Pancreas (tissue), 10 donors: ENCODE measurements around the gene AASDH. TPM values are rescaled to one million over a fixed set of nuclear protein-coding genes. Genes with fewer than 3 reads are reported as not detected.
A peak's percentile ranks its signal among the peaks of the same experiment; 100 is the strongest.

ENCODE experiments used
- ATAC-seq, 4 donors: fragments of 200-7000 bp; cut with Tn5 transposase; one replicate each; pipeline versions ENCODE4 v1.8.0 to v1.9.1; 2020; ENCODE audit warnings: mild to moderate bottlenecking in 4 of 4, moderate library complexity in 4 of 4
- DNase-seq, 6 donors: peaks; one replicate each; pipeline ENCODE4 v3.0.0-alpha.2; 2020
- FAIRE-seq: peaks from 2 replicates; lab custom pipeline; 2012; peaks lifted over from hg19 to GRCh38; lab: Jason Lieb, UNC
- H3K27ac ChIP-seq, 4 donors: fragments of 200-600 bp; sonication (generic); 1 replicate in 3 of 4; 2 replicates in 1 of 4; pipeline versions ENCODE4 v1.5.0 to v1.8.0; 2020
- H3K27me3 ChIP-seq, 4 donors: fragments of 200-600 bp; one replicate each; pipeline ENCODE4 v1.8.0; 2021
- H3K36me3 ChIP-seq, 3 donors: fragments of 200-600 bp; sonication (generic) in 1 of 3; one replicate each; pipeline versions ENCODE4 v1.5.0 to v1.8.0; 2020 to 2021
- H3K4me1 ChIP-seq, 3 donors: fragments of 200-600 bp; one replicate each; pipeline ENCODE4 v1.8.0; 2021
- H3K4me3 ChIP-seq, 4 donors: fragments of 200-600 bp; sonication (generic) in 2 of 4; one replicate each; pipeline versions ENCODE4 v1.5.0 to v1.8.0; 2020 to 2021
- H3K9me3 ChIP-seq, 4 donors: fragments of 200-600 bp; one replicate each; pipeline ENCODE4 v1.8.0; 2021
- WGBS, 2 donors: extraction: QIAGEN DNeasy Blood & Tissue Kit; methylation state at CpG; one replicate each; pipeline ENCODE4 v1.1.7; 2013; 5-methylcytosine and 5-hydroxymethylcytosine counted together
- intact Hi-C, 3 donors: fragments of 100-400 bp; cut with DNase I; formaldehyde crosslinking; loops; one replicate each; pipeline versions ENCODE4 v1.11.1 to v1.14.2; 2022
- polyA plus RNA-seq, 2 donors: library from polyadenylated mRNA; stranded (reverse); fragments of 200-250 nt; gene quantifications; one replicate each; pipeline ENCODE4 v1.2.3, GENCODE V29; 2013
- total RNA-seq, 6 donors: library from RNA; stranded (reverse); fragmentation: NEBNext Ultra II Directional in 4 of 6; extraction: Animal tissue kit (Norgen Biotek cat#: 25700) in 4 of 6; gene quantifications; one replicate each; pipeline versions ENCODE4 v1.2.1 to v1.2.4, GENCODE V29; 2021 to 2023
- TF ChIP-seq, protein P1 (sequence below), 4 donors: fragments of 200-600 bp; sonication (generic) in 3 of 4; IDR thresholded peaks; one replicate each; pipeline versions ENCODE4 v1.5.0 to v1.8.0; 2021; ENCODE audit warnings: antibody characterized with exemption in 4 of 4
- donor health status: healthy with polysubstance abuse.
- donor health status: DM: no; HTN: no; CAD: no; lungs with moderate emphysema.
- donor health status: DM: no; HTN: no; CAD: no.
- donor health status: control.
- donor health status: control.
- donor health status: Bipolar disorder and iron deficiency.
- donor health status: DM: yes; HTN: yes; CAD: no.
- donor health status: DM: no; HTN: no; CAD: no.
- donor health status: DM: no; HTN: no; CAD: no.
- donor health status: DM: yes; HTN: yes; CAD: no.

The AASDH gene, protein sequence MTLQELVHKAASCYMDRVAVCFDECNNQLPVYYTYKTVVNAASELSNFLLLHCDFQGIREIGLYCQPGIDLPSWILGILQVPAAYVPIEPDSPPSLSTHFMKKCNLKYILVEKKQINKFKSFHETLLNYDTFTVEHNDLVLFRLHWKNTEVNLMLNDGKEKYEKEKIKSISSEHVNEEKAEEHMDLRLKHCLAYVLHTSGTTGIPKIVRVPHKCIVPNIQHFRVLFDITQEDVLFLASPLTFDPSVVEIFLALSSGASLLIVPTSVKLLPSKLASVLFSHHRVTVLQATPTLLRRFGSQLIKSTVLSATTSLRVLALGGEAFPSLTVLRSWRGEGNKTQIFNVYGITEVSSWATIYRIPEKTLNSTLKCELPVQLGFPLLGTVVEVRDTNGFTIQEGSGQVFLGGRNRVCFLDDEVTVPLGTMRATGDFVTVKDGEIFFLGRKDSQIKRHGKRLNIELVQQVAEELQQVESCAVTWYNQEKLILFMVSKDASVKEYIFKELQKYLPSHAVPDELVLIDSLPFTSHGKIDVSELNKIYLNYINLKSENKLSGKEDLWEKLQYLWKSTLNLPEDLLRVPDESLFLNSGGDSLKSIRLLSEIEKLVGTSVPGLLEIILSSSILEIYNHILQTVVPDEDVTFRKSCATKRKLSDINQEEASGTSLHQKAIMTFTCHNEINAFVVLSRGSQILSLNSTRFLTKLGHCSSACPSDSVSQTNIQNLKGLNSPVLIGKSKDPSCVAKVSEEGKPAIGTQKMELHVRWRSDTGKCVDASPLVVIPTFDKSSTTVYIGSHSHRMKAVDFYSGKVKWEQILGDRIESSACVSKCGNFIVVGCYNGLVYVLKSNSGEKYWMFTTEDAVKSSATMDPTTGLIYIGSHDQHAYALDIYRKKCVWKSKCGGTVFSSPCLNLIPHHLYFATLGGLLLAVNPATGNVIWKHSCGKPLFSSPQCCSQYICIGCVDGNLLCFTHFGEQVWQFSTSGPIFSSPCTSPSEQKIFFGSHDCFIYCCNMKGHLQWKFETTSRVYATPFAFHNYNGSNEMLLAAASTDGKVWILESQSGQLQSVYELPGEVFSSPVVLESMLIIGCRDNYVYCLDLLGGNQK
- total RNA-seq (1 to 10 TPM; 2.2 to 7.3 (median 4.7) TPM), polyA plus RNA-seq (1 to 10 TPM; 1.9 to 5.2 TPM)

DNA sequence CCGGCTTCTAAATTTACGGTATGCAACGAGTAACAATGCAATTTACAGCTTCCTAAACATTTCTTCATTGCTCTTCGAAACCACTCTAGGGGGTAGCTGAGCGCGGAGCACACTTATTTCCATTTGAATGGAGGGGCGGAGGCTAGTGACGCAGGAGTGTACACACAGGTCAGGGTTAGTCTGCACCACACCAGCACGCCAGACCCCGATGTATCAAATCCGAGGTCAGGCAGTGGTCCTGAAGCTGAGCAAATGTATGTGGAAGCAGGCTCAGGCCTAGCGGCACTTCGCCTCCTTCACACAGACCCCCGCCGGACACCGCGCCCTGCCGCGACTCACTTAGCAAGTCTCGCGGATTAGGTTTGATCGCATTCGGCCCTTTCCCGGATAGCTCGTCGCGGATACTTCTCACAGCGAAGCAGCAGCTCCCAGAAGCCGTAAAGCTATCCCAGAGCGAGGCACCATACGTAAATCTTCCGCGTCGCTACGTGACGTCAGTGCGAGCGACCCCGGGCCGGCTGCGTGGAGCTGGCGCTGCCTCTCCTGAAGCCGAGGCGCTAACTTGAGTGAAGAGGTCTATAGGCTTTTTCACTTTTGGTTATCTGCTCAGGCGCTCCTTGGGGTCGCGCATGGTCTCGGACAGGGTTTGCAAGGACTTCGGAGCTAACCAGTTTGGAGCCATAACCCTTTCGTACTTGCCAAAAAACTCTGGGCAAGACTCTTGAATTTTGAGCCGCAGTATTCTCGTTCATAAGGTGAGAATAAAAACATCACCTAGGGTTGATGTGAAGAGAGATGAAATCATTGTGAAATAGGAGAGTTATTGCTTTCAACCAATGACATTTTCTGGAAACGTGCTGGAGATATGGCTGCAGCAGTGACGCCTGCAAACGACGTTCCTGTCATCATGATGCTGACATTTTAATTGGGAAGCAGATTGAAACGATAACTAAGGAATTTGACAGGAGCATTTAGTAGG lies at the start of gene AASDH:
Gene AASDH, minus strand, starts transcription at position 469 of the 979 bp plus-strand sequence. CDS start 3,192 bp downstream, outside the sequence.
- peak; percentile 96 to 98 (median 98) for ATAC-seq
- intact Hi-C loops = no loop called here

DNA sequence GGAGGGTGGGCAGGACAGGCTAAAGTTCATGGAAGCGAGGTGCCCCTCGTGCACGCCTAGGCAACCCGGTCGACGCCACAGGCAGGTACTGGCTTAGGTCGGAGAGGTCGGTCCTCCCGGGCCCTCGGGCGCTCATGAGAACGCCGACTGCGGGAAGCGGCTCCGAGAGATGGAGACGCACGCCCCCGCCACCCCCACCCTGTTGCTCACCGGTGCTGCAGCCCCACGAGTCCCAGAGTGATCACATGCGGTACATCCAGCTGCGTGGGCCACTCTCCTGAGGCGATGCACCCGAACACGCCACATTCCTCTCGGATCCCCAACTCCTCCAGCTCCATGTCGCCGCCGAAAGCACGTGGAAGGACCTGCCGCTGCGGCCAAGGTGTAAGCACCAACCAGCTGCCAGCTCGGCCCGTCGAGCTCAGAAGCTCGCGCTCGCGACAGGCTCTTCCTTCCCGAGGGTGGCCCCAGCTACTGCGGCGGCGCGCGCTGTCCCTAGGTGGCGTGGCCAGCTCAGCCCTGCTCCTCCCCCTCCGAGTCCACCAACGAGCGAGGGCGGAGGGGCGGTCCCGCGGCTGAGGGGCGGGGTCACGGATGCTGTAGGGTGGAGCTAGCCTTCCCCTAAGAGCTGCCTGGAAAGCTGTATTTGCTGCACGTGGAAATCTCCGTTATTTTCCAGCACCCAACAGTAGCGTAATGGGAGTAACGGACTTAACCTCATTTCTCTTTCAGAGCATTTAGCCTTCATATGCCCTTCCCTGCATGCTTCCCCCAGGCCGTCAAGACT lies 48.0 kb upstream of the AASDH start, which contains the start of gene PPAT:
Gene PPAT, minus strand, starts transcription at position 476 of the 787 bp plus-strand sequence. Its CDS starts 138 bp downstream, at position 338.
- intact Hi-C loops = no loop called here
- peak within 1 kb of the TSS; percentile 53 to 87 (median 76) for H3K4me3 ChIP-seq
- DNase-seq = peak; percentile 97 to 99 (median 98)
- peaks cover 8 to 14% (median 9%) of the 10 kb centered on the region in 3 donors for H3K4me1 ChIP-seq
- FAIRE-seq = peak; percentile 83
- H3K36me3 ChIP-seq = no peaks in the 10 kb centered on the region
- peak within 1 kb of the TSS; percentile 84 to 90 (median 86) for H3K27ac ChIP-seq
- H3K27me3 ChIP-seq = no peaks in the 10 kb centered on the region
- TF ChIP-seq, protein P1, sequence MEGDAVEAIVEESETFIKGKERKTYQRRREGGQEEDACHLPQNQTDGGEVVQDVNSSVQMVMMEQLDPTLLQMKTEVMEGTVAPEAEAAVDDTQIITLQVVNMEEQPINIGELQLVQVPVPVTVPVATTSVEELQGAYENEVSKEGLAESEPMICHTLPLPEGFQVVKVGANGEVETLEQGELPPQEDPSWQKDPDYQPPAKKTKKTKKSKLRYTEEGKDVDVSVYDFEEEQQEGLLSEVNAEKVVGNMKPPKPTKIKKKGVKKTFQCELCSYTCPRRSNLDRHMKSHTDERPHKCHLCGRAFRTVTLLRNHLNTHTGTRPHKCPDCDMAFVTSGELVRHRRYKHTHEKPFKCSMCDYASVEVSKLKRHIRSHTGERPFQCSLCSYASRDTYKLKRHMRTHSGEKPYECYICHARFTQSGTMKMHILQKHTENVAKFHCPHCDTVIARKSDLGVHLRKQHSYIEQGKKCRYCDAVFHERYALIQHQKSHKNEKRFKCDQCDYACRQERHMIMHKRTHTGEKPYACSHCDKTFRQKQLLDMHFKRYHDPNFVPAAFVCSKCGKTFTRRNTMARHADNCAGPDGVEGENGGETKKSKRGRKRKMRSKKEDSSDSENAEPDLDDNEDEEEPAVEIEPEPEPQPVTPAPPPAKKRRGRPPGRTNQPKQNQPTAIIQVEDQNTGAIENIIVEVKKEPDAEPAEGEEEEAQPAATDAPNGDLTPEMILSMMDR (IDR thresholded peaks at IDR 0.05) = peak in 3 of 4 donors; percentile 13 to 27 (median 22)
- 0 to 1% methylated on average over 61 of the region's 61 CpGs for WGBS, 2 donors
- H3K9me3 ChIP-seq = no peaks in the 10 kb centered on the region
- ATAC-seq = peak; percentile 89 to 95 (median 90)

More for the DNA sequence above, at the start of gene AASDH:
- Histone ChIP-seq H3K4me1 (peaks cover 0 to 19% (median 5%) of the 10 kb centered on the region in 3 donors), H3K27me3 (no peaks in the 10 kb centered on the region), H3K27ac (peak within 1 kb of the TSS; percentile 95 to 98 (median 97)), H3K9me3 (no peaks in the 10 kb centered on the region), H3K4me3 (peak within 1 kb of the TSS; percentile 42 to 69 (median 62)), H3K36me3 (no peaks in the 10 kb centered on the region)
- WGBS, 2 donors = 0% methylated on average over 56 to 57 of the region's 57 CpGs
- TF ChIP-seq, protein P1 (IDR thresholded peaks at IDR 0.05) = no peak
- peak; percentile 88 to 95 (median 92) for DNase-seq
- FAIRE-seq = peak; percentile 34

DNA sequence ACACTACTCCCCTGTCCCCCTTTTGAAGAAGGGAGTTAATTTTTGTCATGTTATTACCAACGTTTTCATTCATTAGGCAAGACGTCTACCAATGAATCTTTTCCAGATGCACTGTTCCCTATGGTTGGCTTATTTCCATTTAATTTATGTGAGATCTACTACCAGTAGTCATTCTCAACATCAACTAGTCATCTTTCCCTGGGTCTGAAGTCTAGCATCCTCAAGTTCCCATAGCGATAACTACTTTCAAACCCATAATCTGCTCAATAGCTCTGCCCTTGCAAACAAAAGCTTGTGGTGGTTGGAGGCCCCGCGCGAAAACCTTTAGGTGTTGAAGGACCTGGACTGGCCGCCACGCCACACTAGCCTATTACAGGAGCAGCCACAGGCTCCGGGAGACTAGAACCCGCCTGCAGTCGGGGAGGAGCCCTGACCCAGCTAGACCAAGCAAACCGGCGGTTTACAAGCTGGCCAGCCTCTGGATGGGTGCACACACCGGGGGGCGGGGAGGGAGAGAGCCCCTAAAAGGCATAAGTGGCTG lies 47.4 kb upstream of the AASDH start:
- H3K27ac ChIP-seq = peak overlapping the region; percentile 84 to 90 (median 86)
- H3K36me3 ChIP-seq = no peaks in the 10 kb centered on the region
- peak in 4 of 6 donors; percentile 23 to 69 (median 56) for DNase-seq
- 1 to 2% methylated on average over 15 of the region's 15 CpGs for WGBS, 2 donors
- peak overlapping the region; percentile 53 to 87 (median 76) for H3K4me3 ChIP-seq
- ATAC-seq = peak; percentile 8 to 41 (median 31)
- H3K4me1 ChIP-seq = peaks cover 8 to 14% (median 9%) of the 10 kb centered on the region in 3 donors
- no peaks in the 10 kb centered on the region for H3K27me3 ChIP-seq
- no peak for FAIRE-seq
- intact Hi-C loops = no loop called here
- H3K9me3 ChIP-seq = no peaks in the 10 kb centered on the region
- TF ChIP-seq, protein P1 (IDR thresholded peaks at IDR 0.05) = no peak
